Mucosa of rectum (tissue), 2 donors: ENCODE results near the gene JAG2.

ENCODE experiments used
- H3K27ac ChIP-seq, 2 donors: one replicate each; pipeline ENCODE4 v1.7.0; 2013; ENCODE audit warnings: inconsistent platforms in 2 of 2, low read depth in 2 of 2, low read length in 2 of 2
- H3K27me3 ChIP-seq, 2 donors: one replicate each; pipeline ENCODE4 v1.7.0; 2013; ENCODE audit warnings: low read length in 2 of 2; ENCODE audit not compliant: control insufficient read depth in 2 of 2, insufficient read depth in 2 of 2
- H3K36me3 ChIP-seq, 2 donors: one replicate each; pipeline ENCODE4 v1.7.0; 2013; ENCODE audit warnings: low read length in 2 of 2; ENCODE audit not compliant: control insufficient read depth in 2 of 2, insufficient read depth in 2 of 2
- H3K4me1 ChIP-seq, 2 donors: one replicate each; pipeline ENCODE4 v1.7.0; 2013; ENCODE audit warnings: low read length in 2 of 2, mild to moderate bottlenecking in 1 of 2; ENCODE audit not compliant: control insufficient read depth in 2 of 2, insufficient read depth in 2 of 2
- H3K4me3 ChIP-seq, 2 donors: one replicate each; pipeline ENCODE4 v1.7.0; 2013; ENCODE audit warnings: low read length in 2 of 2
- H3K9ac ChIP-seq, 2 donors: one replicate each; pipeline ENCODE4 v1.7.0; 2013; ENCODE audit warnings: low read length in 2 of 2, low read depth in 1 of 2, mild to moderate bottlenecking in 1 of 2
- H3K9me3 ChIP-seq, 2 donors: one replicate each; pipeline ENCODE4 v1.7.0; 2013; ENCODE audit warnings: low read length in 2 of 2; ENCODE audit not compliant: control insufficient read depth in 2 of 2
- donor health status: healthy.
- donor health status: Normal muscosa, but diverticular disease.

JAG2 gene

DNA sequence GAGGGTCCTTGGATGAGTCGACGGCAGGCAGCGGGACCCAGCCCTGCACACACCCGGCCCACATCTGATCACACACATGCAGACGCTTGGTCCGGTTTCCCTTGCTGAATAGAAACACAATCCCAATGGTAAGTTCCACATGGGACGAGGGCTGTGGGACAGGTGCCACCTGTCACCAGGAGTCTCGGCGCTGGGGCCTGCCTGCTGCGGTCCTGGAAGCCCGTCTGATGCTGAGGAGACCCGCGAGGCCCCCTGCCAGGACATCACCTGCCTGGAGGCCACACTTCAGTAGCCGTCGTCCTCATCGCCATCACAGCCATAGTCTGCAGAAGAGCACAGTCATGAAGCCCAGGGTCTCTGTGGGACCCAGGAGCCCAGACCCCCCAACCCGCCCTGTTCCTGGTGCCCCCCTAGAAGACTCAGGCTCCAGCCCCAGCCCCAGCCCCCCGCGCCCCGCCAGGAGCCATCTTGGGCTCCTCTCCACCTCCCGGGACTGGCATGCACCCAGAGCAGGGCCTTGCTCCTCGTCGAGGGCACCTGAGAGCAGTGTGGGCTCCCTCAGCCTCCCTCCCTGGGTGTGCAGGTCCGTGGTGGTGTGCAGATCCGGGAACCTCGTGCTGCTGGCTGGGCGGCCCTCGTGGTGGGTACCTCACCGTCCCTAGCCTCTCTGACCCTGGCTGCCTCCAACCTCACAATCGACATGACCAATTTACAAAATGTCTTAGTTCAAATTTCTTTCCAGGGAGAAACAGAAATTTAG lies 41.9 kb upstream of the JAG2 start:
- Histone ChIP-seq H3K27me3 (no peaks in the 10 kb centered on the region), H3K4me3 (no peak overlapping the region), H3K9me3 (no peaks in the 10 kb centered on the region), H3K27ac (no peak overlapping the region), H3K36me3 (peaks cover 14 to 19% of the 10 kb centered on the region in 2 donors), H3K9ac (no peak overlapping the region), H3K4me1 (peaks cover 0 to 2% of the 10 kb centered on the region in 2 donors)

DNA sequence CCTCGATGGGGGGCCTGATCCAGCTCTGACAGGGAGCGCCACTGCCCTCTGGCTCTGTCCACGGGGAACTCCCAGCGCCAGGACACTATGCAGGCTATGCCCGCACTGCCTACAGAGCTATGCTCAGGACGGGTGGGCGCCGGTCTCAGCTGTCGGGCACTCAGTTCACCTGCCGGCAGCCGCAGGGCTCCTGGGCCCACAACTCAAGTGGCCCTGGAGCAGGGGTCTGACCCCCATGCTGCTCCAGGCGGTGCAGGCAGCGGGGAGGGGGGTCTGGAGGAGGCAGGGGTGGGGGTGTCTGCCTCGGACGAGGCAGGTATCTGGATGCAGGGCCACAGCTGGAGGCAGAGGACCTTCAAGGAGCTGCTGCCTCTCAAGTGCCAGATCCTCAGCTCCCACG lies 41.1 kb upstream of the JAG2 start:
- Histone ChIP-seq H3K9ac (no peak overlapping the region), H3K36me3 (peaks cover 12 to 14% of the 10 kb centered on the region in 2 donors), H3K27me3 (no peaks in the 10 kb centered on the region), H3K9me3 (no peaks in the 10 kb centered on the region), H3K4me1 (peaks cover 7 to 9% of the 10 kb centered on the region in 2 donors), H3K27ac (no peak overlapping the region), H3K4me3 (no peak overlapping the region)

DNA sequence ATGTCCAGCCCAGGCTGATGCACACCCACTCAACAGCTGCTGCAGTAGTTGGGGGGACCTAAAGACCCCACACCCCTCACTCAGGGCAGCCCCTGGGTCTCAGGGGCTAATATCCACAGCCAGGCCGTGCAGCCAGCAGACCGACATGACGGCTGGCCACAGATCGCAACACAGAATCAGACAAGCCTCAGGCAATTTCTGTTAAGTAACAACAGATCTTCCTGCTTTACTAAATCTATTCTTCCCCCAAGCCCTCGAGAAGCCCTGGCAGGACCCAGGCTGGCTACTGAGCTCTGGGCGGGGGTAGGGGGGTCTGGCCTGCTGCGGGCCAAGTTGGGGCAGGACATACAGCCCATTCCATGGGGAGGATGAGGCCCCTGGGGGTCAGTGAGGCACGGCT lies 40.5 kb upstream of the JAG2 start:
- H3K27me3 ChIP-seq, result peaks cover 0 to 2% of the 10 kb centered on the region in 2 donors
- H3K4me1 ChIP-seq, result peaks cover 11 to 14% of the 10 kb centered on the region in 2 donors
- H3K4me3 ChIP-seq, result no peak overlapping the region
- H3K9ac ChIP-seq, result no peak overlapping the region
- no peak overlapping the region for H3K27ac ChIP-seq
- H3K9me3 ChIP-seq, result no peaks in the 10 kb centered on the region
- H3K36me3 ChIP-seq, result peaks cover 9 to 14% of the 10 kb centered on the region in 2 donors

DNA sequence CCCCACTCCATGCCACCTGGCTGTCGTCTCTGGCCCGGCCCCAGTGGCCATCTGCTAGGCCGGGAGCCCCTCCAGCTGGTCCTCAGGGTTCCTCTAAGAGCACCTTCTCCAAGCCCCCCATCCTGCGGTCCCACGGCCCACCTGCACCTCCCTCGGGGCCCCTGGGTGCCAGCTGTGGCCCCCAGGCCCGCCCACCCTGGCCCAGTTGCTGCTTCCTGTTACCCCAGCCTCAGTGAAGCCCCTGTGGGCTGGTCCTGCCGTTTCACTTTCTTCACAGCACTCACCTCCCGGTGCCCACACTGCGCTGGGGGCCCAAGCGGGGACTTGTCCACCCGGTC lies 40.1 kb upstream of the JAG2 start:
- H3K36me3 ChIP-seq, result peaks cover 9 to 14% of the 10 kb centered on the region in 2 donors
- peaks cover 11 to 14% of the 10 kb centered on the region in 2 donors for H3K4me1 ChIP-seq
- H3K9me3 ChIP-seq, result no peaks in the 10 kb centered on the region
- H3K27ac ChIP-seq, result no peak overlapping the region
- peaks cover 0 to 2% of the 10 kb centered on the region in 2 donors for H3K27me3 ChIP-seq
- no peak overlapping the region for H3K4me3 ChIP-seq
- no peak overlapping the region for H3K9ac ChIP-seq

DNA sequence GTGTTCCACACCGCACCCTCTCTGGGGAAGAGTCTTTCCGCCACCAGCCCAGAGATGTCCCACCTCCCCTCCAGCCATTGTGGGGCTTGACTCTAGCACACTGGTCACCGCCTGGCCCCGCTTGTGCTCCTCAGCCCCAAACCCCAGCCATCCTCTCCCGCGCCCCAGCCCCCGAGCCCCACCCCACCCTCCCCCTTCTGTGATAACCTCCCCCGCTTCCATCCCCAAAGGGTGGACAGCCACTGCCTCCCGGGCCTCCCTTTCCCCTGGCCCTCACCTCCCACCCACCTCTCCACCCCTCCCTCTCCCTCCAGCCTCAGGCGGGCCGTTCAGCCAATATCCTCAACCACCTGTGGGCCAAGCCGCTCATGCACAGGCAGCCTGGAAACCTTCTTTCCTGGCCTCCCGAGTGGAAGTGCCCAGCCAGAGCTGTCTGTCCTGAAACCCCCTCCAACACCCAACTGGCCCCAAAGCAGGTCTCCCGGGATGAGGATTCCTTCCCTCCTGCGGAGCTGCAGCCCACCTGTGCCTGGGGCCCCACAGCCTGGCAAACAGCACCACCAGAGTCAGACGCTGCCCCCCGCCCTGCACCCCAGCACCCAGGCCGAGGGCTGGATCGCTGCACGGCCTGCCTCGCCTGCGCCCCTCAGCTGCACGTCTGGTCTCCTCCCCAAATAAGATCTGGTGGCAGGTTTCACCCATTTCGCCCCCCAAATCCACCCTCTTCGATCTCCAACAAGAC lies 39.6 kb upstream of the JAG2 start:
- Histone ChIP-seq H3K4me1 (peaks cover 11 to 14% of the 10 kb centered on the region in 2 donors), H3K27ac (no peak overlapping the region)

DNA sequence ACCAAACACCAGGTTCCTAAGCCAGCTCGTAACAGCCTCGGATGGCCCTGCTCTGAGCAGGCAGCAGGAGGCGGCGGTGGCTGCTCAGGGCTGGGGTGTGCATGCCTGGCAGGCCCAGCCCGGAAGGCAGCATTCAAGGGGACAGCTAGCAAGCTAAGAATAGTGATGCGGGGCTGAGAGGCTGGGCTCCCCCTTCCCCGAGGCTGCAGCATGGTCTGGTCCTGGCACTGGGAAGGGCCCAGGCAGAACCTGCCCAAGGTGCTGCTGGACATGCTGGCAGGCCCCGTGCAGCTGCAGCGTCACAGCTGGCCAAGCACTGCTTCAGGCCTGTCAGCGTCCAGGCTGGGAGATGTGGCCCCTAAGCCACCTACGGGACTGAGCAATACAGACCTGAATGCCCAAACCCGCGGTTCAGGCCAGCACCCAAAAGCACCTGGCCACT lies 38.9 kb upstream of the JAG2 start:
- peaks cover under 1 to 6% of the 10 kb centered on the region in 2 donors for H3K27me3 ChIP-seq
- no peak overlapping the region for H3K4me3 ChIP-seq
- H3K9ac ChIP-seq, result no peak overlapping the region
- no peak overlapping the region for H3K27ac ChIP-seq
- H3K36me3 ChIP-seq, result peaks cover 5 to 14% of the 10 kb centered on the region in 2 donors
- no peaks in the 10 kb centered on the region for H3K9me3 ChIP-seq
- peaks cover 11 to 16% of the 10 kb centered on the region in 2 donors for H3K4me1 ChIP-seq

More for the DNA sequence above, 39.6 kb upstream of the JAG2 start:
- peaks cover 7 to 14% of the 10 kb centered on the region in 2 donors for H3K36me3 ChIP-seq
- no peak overlapping the region for H3K9ac ChIP-seq
- H3K27me3 ChIP-seq, result peaks cover 0 to 2% of the 10 kb centered on the region in 2 donors
- H3K4me3 ChIP-seq, result no peak overlapping the region
- no peaks in the 10 kb centered on the region for H3K9me3 ChIP-seq

DNA sequence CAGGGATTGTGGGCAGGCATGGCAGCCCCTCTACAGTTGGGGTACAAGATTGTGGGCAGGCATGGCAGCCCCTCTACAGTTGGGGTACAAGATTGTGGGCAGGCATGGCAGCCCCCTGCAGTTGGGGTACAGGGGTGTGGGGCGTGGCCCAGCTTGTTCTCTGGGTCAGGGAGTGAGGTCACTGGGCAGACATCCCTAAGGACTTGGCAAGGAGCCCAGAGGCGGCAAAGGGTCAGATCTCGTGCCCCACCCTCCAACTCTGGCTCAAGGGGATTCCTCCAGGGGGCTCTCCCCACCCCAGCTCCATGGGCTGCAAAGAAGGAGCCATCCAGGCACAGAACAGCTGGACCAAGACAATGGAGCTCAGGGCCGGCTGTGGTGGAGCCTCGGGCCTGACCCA lies 38.3 kb upstream of the JAG2 start:
- H3K9me3 ChIP-seq, result no peaks in the 10 kb centered on the region
- peaks cover 3 to 12% of the 10 kb centered on the region in 2 donors for H3K27me3 ChIP-seq
- H3K4me3 ChIP-seq, result no peak overlapping the region
- H3K36me3 ChIP-seq, result peaks cover 5 to 12% of the 10 kb centered on the region in 2 donors
- peaks cover 11 to 16% of the 10 kb centered on the region in 2 donors for H3K4me1 ChIP-seq
- no peak overlapping the region for H3K9ac ChIP-seq
- no peak overlapping the region for H3K27ac ChIP-seq

DNA sequence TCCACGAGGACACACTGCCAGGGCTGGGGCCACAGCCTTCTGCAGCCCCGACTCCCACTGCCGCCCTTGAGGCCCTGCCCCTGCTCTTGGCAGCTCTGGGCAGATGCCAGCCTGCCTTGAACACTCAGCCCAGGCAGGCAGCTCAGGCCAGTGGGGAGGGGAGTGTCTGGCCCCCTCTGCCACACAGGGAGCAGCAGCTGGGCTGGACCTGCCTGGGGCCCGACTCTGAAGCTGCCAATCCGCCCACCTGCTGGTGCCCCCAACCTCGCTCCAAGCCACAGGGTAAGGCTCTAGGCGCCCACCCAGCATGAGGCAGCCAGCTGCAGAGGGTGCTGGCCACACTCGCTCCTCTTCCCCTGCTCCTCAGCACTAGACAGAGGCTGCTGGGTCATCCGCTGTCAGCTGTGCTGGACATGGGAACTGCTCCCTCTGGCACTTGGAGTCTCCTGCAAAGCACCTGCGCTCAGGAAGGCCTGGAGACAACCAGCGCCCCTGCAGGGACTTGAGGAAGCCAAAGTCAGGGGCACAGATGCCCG lies 37.2 kb upstream of the JAG2 start:
- Histone ChIP-seq H3K36me3 (peaks cover 5 to 6% of the 10 kb centered on the region in 2 donors), H3K9me3 (no peaks in the 10 kb centered on the region), H3K27ac (no peak overlapping the region), H3K4me3 (no peak overlapping the region), H3K4me1 (peaks cover 11 to 16% of the 10 kb centered on the region in 2 donors), H3K9ac (no peak overlapping the region), H3K27me3 (peaks cover 5 to 17% of the 10 kb centered on the region in 2 donors)

DNA sequence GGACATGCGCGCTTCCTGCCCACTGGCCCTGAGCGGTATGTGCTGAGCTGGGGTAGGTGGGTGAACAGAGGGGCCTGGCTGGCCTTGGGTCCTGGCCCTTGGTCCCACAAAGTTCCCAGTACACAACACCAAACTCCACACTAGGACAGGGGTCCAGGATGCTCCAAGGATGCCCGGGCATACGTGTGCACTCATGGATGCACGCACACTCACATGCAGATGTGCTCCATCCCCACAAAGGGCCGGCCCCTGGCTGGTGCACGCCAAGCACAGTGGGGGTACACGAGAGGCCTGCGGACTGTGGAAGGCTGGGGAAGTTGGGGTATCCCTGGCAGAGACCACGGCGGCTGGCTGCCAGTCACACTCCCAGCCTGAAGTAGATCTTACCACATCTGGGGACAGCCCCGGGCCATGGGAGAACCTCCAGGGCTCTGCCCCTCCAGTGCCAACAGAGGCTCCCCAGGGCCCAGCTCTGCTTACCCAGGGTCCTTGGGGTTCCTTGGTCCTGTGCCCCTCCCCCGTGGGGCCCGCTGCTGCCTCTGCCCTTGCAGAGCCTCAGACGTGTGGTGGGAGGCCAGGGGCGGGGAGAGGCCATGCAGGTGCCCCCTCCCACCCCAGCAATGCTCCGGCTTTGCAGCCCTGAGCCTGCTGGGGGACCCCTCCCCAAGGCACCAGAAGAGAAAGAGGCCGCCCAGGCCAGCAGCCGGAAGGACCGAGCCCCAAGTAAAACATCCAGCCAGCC lies 36.5 kb upstream of the JAG2 start:
- H3K36me3 ChIP-seq, result peaks cover 3% of the 10 kb centered on the region in 2 donors
- H3K9ac ChIP-seq, result no peak overlapping the region
- no peak overlapping the region for H3K27ac ChIP-seq
- H3K9me3 ChIP-seq, result no peaks in the 10 kb centered on the region
- H3K4me3 ChIP-seq, result no peak overlapping the region
- H3K27me3 ChIP-seq, result peaks cover 10 to 19% of the 10 kb centered on the region in 2 donors
- peaks cover 11 to 16% of the 10 kb centered on the region in 2 donors for H3K4me1 ChIP-seq
